Uterus (tissue), 2 donors: Measurements from ENCODE around the gene CAMTA1.

Source experiments
- CTCF ChIP-seq, 4 experiments: fragments of 200-600 bp in 2 of 4; fragments of 450-650 bp in 2 of 4; sonication (generic) in 2 of 4; IDR thresholded peaks; one replicate each; pipeline ENCODE4 v1.5.1; 2016 to 2019; ENCODE audit warnings: antibody characterized with exemption in 4 of 4, mild to moderate bottlenecking in 2 of 4, moderate library complexity in 1 of 4
- POLR2A ChIP-seq, 2 donors: fragments of 450-650 bp; IDR thresholded peaks; one replicate each; pipeline ENCODE4 v1.6.1; 2016; ENCODE audit warnings: antibody characterized with exemption in 2 of 2, mild to moderate bottlenecking in 1 of 2, moderate library complexity in 1 of 2

GRCh38 chr1:6954591-6954990 lies 169.3 kb downstream of the CAMTA1 start:
- TF ChIP-seq CTCF (IDR thresholded peaks at IDR 0.05) (no peak), POLR2A (IDR thresholded peaks at IDR 0.05) (no peak)
